IPS-18c (cell line): ENCODE data around the gene TANGO6.

ENCODE experiments used
- H3K4me3 ChIP-seq: 2 replicates; pipeline ENCODE4 v1.7.0; 2013; ENCODE audit warnings: low read depth, mild to moderate bottlenecking, low read length, moderate library complexity; ENCODE audit not compliant: insufficient read depth
- H3K9me3 ChIP-seq: one replicate; pipeline ENCODE4 v1.6.1; 2013; ENCODE audit warnings: mild to moderate bottlenecking, low read length, moderate library complexity; ENCODE audit not compliant: control insufficient read depth, insufficient read depth

TANGO6 gene

GRCh38 chr16:68934402-68934801, 91.1 kb downstream of the TANGO6 start:
- Histone ChIP-seq H3K4me3 (no peak overlapping the region), H3K9me3 (peaks cover 3% of the 10 kb centered on the region)

GRCh38 chr16:68935008-68935407, 91.7 kb downstream of the TANGO6 start:
- Histone ChIP-seq H3K9me3 (peaks cover 3% of the 10 kb centered on the region), H3K4me3 (no peak overlapping the region)

- Histone ChIP-seq H3K9me3 (peaks cover 3% of the 10 kb centered on the region), H3K4me3 (no peak overlapping the region)
Observed at GRCh38 chr16:68936736-68937631, 93.7 kb downstream of the TANGO6 start.

- H3K4me3 ChIP-seq, result no peak overlapping the region
- H3K9me3 ChIP-seq, result no peaks in the 10 kb centered on the region
Observed at GRCh38 chr16:68939692-68940320, 96.5 kb downstream of the TANGO6 start.

GRCh38 chr16:68940816-68941215, 97.5 kb downstream of the TANGO6 start:
- Histone ChIP-seq H3K4me3 (no peak overlapping the region), H3K9me3 (no peaks in the 10 kb centered on the region)

- Histone ChIP-seq H3K9me3 (no peaks in the 10 kb centered on the region), H3K4me3 (no peak overlapping the region)
Observed at GRCh38 chr16:68943961-68944360, 100.6 kb downstream of the TANGO6 start.

- H3K4me3 ChIP-seq, result no peak overlapping the region
- no peaks in the 10 kb centered on the region for H3K9me3 ChIP-seq
Observed at GRCh38 chr16:68948230-68948910, 105.0 kb downstream of the TANGO6 start.

GRCh38 chr16:68951991-68952877, 108.9 kb downstream of the TANGO6 start:
- no peak overlapping the region for H3K4me3 ChIP-seq
- no peaks in the 10 kb centered on the region for H3K9me3 ChIP-seq

- H3K9me3 ChIP-seq, result no peaks in the 10 kb centered on the region
- no peak overlapping the region for H3K4me3 ChIP-seq
Observed at GRCh38 chr16:68954911-68955635, 111.7 kb downstream of the TANGO6 start.

GRCh38 chr16:68960910-68961309, 117.6 kb downstream of the TANGO6 start:
- Histone ChIP-seq H3K9me3 (no peaks in the 10 kb centered on the region), H3K4me3 (no peak overlapping the region)

GRCh38 chr16:68961778-68962402, 118.6 kb downstream of the TANGO6 start:
- no peaks in the 10 kb centered on the region for H3K9me3 ChIP-seq
- no peak overlapping the region for H3K4me3 ChIP-seq

- Histone ChIP-seq H3K4me3 (no peak overlapping the region), H3K9me3 (no peaks in the 10 kb centered on the region)
Observed at GRCh38 chr16:68969338-68969737, 126.0 kb downstream of the TANGO6 start.

- no peaks in the 10 kb centered on the region for H3K9me3 ChIP-seq
- H3K4me3 ChIP-seq, result no peak overlapping the region
Observed at GRCh38 chr16:68972013-68972412, 128.7 kb downstream of the TANGO6 start.

GRCh38 chr16:68972720-68973119, 129.4 kb downstream of the TANGO6 start:
- Histone ChIP-seq H3K4me3 (no peak overlapping the region), H3K9me3 (no peaks in the 10 kb centered on the region)

GRCh38 chr16:68973611-68974120, 130.3 kb downstream of the TANGO6 start:
- Histone ChIP-seq H3K4me3 (no peak overlapping the region), H3K9me3 (no peaks in the 10 kb centered on the region)
